ENCODE results near the gene ROS1. TPM values are rescaled to one million over a fixed set of nuclear protein-coding genes. Genes with fewer than 3 reads are reported as not detected.

Gene ROS1
- total RNA-seq, 4 donors from 2014 or later = under 0.01 to 0.06 TPM; not detected in 2

DNA sequence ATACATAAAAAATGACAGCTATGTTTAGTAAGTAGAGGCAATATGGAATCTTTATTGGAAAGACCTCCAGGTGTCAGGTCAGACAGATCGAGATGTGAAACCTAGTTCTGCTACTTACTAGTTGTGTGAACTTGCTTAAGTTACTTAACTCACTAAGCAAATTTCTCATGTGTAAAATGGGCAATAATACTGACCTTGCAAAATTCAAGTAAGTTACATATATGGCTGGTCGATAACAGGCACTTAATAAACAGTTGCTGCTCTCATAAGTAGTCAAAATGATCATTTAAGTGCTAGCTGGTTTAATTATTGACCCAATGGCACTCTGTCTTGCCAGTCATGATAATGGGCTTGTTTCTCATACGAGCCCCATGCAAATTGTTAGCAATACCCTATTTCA lies 114.4 kb downstream of the ROS1 start:
- DNase-seq (ENCODE audit: extremely low spot score) = no peak
- Histone ChIP-seq H3K36me3 (no peaks in the 10 kb centered on the region), H3K4me1 (no peaks in the 10 kb centered on the region), H3K27me3 (no peaks in the 10 kb centered on the region), H3K4me3 (no peak overlapping the region), H3K9me3 (no peaks in the 10 kb centered on the region), H3K27ac (replicated peaks in 1 of 4) (no peak overlapping the region)
- intact Hi-C loops (cut with DNase I) = no loop called here
- no peak for TF ChIP-seq POLR2AphosphoS5 (IDR thresholded peaks at IDR 0.05)
- TF ChIP-seq, protein P1, sequence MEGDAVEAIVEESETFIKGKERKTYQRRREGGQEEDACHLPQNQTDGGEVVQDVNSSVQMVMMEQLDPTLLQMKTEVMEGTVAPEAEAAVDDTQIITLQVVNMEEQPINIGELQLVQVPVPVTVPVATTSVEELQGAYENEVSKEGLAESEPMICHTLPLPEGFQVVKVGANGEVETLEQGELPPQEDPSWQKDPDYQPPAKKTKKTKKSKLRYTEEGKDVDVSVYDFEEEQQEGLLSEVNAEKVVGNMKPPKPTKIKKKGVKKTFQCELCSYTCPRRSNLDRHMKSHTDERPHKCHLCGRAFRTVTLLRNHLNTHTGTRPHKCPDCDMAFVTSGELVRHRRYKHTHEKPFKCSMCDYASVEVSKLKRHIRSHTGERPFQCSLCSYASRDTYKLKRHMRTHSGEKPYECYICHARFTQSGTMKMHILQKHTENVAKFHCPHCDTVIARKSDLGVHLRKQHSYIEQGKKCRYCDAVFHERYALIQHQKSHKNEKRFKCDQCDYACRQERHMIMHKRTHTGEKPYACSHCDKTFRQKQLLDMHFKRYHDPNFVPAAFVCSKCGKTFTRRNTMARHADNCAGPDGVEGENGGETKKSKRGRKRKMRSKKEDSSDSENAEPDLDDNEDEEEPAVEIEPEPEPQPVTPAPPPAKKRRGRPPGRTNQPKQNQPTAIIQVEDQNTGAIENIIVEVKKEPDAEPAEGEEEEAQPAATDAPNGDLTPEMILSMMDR (IDR thresholded peaks at IDR 0.05) = no peak
- no peak for TF ChIP-seq EP300 (IDR thresholded peaks at IDR 0.05)
- TF ChIP-seq POLR2A (IDR thresholded peaks at IDR 0.05; ENCODE audit: low read depth) = no peak
- WGBS = 79% methylated on average over 3 of the region's 3 CpGs

DNA sequence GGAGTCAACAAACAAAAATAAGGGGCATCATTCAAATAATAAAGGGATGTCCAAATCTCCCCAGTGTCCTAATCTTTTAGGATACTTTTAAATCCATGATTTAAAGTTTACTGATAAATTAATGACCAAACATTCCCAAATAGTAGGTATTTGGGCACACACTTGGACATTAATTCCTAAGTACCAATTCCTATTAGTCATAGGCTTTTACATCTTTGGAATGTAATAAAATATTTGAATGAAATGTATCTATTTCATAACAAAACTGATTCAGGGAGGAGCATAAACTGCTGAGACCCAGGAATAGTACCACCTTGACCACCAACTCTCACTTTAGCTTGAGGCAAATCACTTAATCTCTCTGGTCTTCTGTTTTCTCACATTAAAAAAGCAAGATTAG lies 116.1 kb downstream of the ROS1 start:
- TF ChIP-seq, protein P1 (IDR thresholded peaks at IDR 0.05) = no peak
- intact Hi-C loops (cut with DNase I) = no loop called here
- DNase-seq (ENCODE audit: extremely low spot score) = no peak
- Histone ChIP-seq H3K4me1 (no peaks in the 10 kb centered on the region), H3K27ac (replicated peaks in 1 of 4) (no peak overlapping the region), H3K4me3 (no peak overlapping the region), H3K27me3 (no peaks in the 10 kb centered on the region), H3K36me3 (no peaks in the 10 kb centered on the region), H3K9me3 (no peaks in the 10 kb centered on the region)

DNA sequence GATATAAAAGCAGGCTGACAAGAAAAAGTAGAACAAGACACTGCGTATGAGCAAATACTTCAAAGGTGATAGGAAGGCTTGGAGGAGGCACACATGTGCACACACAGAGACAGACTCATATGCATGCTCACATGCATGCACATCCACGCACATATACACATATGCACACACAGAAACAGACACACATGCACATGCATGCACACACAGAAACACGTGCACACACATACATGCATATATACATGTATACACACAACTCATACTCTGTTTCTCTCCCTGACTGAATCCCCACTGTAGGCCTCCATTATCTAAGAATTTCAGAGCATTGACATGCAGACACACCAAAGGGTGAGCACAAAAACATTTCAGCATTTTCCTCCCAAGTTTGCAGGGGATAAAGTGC lies 116.7 kb downstream of the ROS1 start:
- H3K4me3 ChIP-seq = no peak overlapping the region
- H3K36me3 ChIP-seq = no peaks in the 10 kb centered on the region
- TF ChIP-seq EP300 (IDR thresholded peaks at IDR 0.05) (no peak), POLR2A (IDR thresholded peaks at IDR 0.05; ENCODE audit: low read depth) (no peak), POLR2AphosphoS5 (IDR thresholded peaks at IDR 0.05) (no peak)
- TF ChIP-seq, protein P1 (IDR thresholded peaks at IDR 0.05) = no peak
- intact Hi-C loops (cut with DNase I) = no loop called here
- H3K27me3 ChIP-seq = no peaks in the 10 kb centered on the region
- no peaks in the 10 kb centered on the region for H3K4me1 ChIP-seq
- DNase-seq (ENCODE audit: extremely low spot score) = no peak
- WGBS = 78% methylated on average over 3 of the region's 3 CpGs
- no peaks in the 10 kb centered on the region for H3K9me3 ChIP-seq
- no peak overlapping the region for H3K27ac ChIP-seq (replicated peaks in 1 of 4)

DNA sequence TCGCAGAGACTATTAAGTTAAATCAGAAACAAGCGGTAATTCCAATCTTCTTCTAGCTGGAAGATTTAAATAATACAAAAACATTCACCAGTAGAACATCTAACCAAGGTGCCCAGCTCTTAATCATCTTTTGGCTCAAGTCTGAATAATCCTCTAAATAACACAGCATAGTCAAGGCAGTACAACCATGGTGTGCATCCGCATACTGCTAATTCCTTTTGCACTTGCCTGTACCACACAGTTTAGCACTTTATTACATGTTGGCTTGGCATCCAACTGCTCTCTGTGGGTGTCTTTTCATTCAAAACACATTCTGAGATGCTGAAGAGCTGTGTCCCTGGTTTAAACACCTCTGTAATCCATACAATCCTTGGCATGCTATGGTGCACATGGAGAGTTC lies 118.1 kb downstream of the ROS1 start:
- intact Hi-C loops (cut with DNase I) = no loop called here
- Histone ChIP-seq H3K4me1 (no peaks in the 10 kb centered on the region), H3K27ac (replicated peaks in 1 of 4) (no peak overlapping the region), H3K36me3 (no peaks in the 10 kb centered on the region), H3K4me3 (no peak overlapping the region), H3K9me3 (no peaks in the 10 kb centered on the region), H3K27me3 (no peaks in the 10 kb centered on the region)
- WGBS = 96% methylated on average over 3 of the region's 3 CpGs
- TF ChIP-seq POLR2AphosphoS5 (IDR thresholded peaks at IDR 0.05) (no peak), EP300 (IDR thresholded peaks at IDR 0.05) (no peak), POLR2A (IDR thresholded peaks at IDR 0.05; ENCODE audit: low read depth) (no peak)
- TF ChIP-seq, protein P1 (IDR thresholded peaks at IDR 0.05) = no peak
- no peak for DNase-seq (ENCODE audit: extremely low spot score)

DNA sequence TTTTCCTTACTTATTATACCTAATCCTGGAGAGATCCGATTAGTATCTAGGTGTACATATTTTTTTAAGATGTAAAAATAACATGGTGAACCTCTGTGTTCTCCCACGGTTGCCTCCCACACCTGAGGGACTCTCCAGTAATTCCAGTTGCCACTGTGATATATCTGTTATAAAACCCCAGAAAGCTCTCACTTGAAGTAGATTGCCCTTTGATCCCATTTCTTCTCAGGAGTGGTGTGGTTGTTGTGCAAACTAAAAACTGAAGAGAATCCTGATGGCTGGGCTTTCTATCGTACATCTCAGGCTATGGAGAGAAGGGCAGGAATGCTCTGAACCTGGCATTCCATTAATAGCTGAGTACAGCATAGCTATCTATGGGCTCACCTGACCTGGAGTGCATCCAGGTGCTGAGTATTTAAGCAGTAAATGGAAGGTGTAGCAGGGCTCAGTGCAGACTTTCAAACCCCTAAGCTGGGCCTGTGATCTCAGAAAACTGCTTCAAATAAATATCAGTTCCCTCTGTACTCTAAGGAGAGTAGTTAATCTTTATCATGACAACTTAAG lies 119.4 kb downstream of the ROS1 start:
- no peak for TF ChIP-seq POLR2A (IDR thresholded peaks at IDR 0.05; ENCODE audit: low read depth)
- no peak for TF ChIP-seq POLR2AphosphoS5 (IDR thresholded peaks at IDR 0.05)
- no peak for TF ChIP-seq EP300 (IDR thresholded peaks at IDR 0.05)
- TF ChIP-seq, protein P1 (IDR thresholded peaks at IDR 0.05) = no peak
- no peak overlapping the region for H3K27ac ChIP-seq (replicated peaks in 1 of 4)
- intact Hi-C loops (cut with DNase I) = no loop called here
- H3K36me3 ChIP-seq = no peaks in the 10 kb centered on the region
- no peaks in the 10 kb centered on the region for H3K9me3 ChIP-seq
- H3K27me3 ChIP-seq = no peaks in the 10 kb centered on the region
- no peak for DNase-seq (ENCODE audit: extremely low spot score)
- no peak overlapping the region for H3K4me3 ChIP-seq
- H3K4me1 ChIP-seq = no peaks in the 10 kb centered on the region
- 76% methylated on average over 3 of the region's 3 CpGs for WGBS
